ENCODE data around the gene GRM8. TPM values are rescaled to one million over a fixed set of nuclear protein-coding genes. Genes with fewer than 3 reads are reported as not detected.

The GRM8 gene
- total RNA-seq, 1 experiment from 2014 or later = 1.8 TPM

GRCh38 chr7:126489874-126490273, 762.9 kb downstream of the GRM8 start:
- H3K4ac ChIP-seq (ENCODE audit: low read depth, low read length) = no peak overlapping the region
- H3K4me1 ChIP-seq (ENCODE audit: insufficient read depth, low read length) = no peaks in the 10 kb centered on the region
- TF ChIP-seq, protein P1, sequence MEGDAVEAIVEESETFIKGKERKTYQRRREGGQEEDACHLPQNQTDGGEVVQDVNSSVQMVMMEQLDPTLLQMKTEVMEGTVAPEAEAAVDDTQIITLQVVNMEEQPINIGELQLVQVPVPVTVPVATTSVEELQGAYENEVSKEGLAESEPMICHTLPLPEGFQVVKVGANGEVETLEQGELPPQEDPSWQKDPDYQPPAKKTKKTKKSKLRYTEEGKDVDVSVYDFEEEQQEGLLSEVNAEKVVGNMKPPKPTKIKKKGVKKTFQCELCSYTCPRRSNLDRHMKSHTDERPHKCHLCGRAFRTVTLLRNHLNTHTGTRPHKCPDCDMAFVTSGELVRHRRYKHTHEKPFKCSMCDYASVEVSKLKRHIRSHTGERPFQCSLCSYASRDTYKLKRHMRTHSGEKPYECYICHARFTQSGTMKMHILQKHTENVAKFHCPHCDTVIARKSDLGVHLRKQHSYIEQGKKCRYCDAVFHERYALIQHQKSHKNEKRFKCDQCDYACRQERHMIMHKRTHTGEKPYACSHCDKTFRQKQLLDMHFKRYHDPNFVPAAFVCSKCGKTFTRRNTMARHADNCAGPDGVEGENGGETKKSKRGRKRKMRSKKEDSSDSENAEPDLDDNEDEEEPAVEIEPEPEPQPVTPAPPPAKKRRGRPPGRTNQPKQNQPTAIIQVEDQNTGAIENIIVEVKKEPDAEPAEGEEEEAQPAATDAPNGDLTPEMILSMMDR (conservative IDR thresholded peaks at IDR 0.05) = no peak
- H3K36me3 Mint-ChIP-seq (ENCODE audit: insufficient read depth in 1 of 3, low read depth in 3 of 3) = no peaks in the 10 kb centered on the region; a peak in 1 of 7 replicates
- H3K23me2 ChIP-seq (ENCODE audit: insufficient read length, low read depth, low read length, poor library complexity, severe bottlenecking) = no peaks in the 10 kb centered on the region
- no peak overlapping the region for H4K5ac ChIP-seq (ENCODE audit: insufficient read length, low read depth, low read length)
- no peaks in the 10 kb centered on the region for H3K9me3 ChIP-seq (ENCODE audit: control insufficient read depth, low read depth, low read length)
- H2BK15ac ChIP-seq (ENCODE audit: low read depth, low read length) = no peak overlapping the region
- no peak overlapping the region for H2BK120ac ChIP-seq (ENCODE audit: low read depth, low read length, poor library complexity, severe bottlenecking)
- H2BK12ac ChIP-seq (ENCODE audit: insufficient read length, low read depth, low read length) = no peak overlapping the region
- H3K27me3 ChIP-seq (ENCODE audit: insufficient read depth, low read length) = no peaks in the 10 kb centered on the region
- H3K4me2 ChIP-seq (ENCODE audit: insufficient read depth, insufficient read length, low read length) = no peak overlapping the region
- H3K27ac ChIP-seq (ENCODE audit: insufficient read length, low read depth, low read length) = no peak overlapping the region
- no peak overlapping the region for H3K14ac ChIP-seq (ENCODE audit: insufficient read depth, low read length)
- no peaks in the 10 kb centered on the region for H3K27me3 Mint-ChIP-seq (ENCODE audit: low read depth)
- H2BK5ac ChIP-seq (ENCODE audit: insufficient read length, low read length) = no peak overlapping the region
- no peaks in the 10 kb centered on the region for H3K9me3 Mint-ChIP-seq
- H3K4me3 Mint-ChIP-seq = no peak overlapping the region
- no peak overlapping the region for H2BK20ac ChIP-seq (ENCODE audit: low read depth, low read length, poor library complexity, severe bottlenecking)
- no peak overlapping the region for H3K18ac ChIP-seq (ENCODE audit: insufficient read length, low read depth, low read length)
- peaks cover 4 to 7% of the 10 kb centered on the region in 2 experiments for H3K4me1 Mint-ChIP-seq
- no peak overlapping the region for H3K9ac ChIP-seq (ENCODE audit: extremely low read depth, insufficient read length, low read length)
- no peak overlapping the region for H3K56ac ChIP-seq (ENCODE audit: insufficient read length, low read depth, low read length)
- H2AFZ ChIP-seq (ENCODE audit: low read length) = no peak overlapping the region
- H3K27ac Mint-ChIP-seq = no peak overlapping the region
- no peak overlapping the region for H2AK5ac ChIP-seq (ENCODE audit: insufficient read length, low read length)
- no peak overlapping the region for H4K91ac ChIP-seq (ENCODE audit: insufficient read length, low read depth, low read length)
- no peaks in the 10 kb centered on the region for H3K79me2 ChIP-seq (ENCODE audit: insufficient read depth, low read length)
- no peaks in the 10 kb centered on the region for H4K20me1 ChIP-seq (ENCODE audit: control insufficient read depth, insufficient read depth, insufficient read length)
- no peak for DNase-seq
- H4K8ac ChIP-seq (replicated peaks; ENCODE audit: insufficient read length, low read depth, low read length) = no peak overlapping the region
- H3K79me1 ChIP-seq (ENCODE audit: insufficient read depth, low read depth, low read length, poor library complexity, severe bottlenecking) = no peaks in the 10 kb centered on the region
- H3K23ac ChIP-seq (ENCODE audit: insufficient read length, low read depth, low read length) = no peak overlapping the region
- WGBS (ENCODE audit: extremely low coverage, insufficient read length, low lambda C conversion rate) = no CpG with 5 or more reads among the region's 2 CpGs
- H3T11ph ChIP-seq (ENCODE audit: low read length) = no peak overlapping the region

Measured in H9 (cell line).